Gastroesophageal sphincter (tissue), 4 donors: Measurements from ENCODE around the gene TLE2. TPM values are rescaled to one million over a fixed set of nuclear protein-coding genes. Genes with fewer than 3 reads are reported as not detected.

Experiments
- ATAC-seq: fragments of 150-250 bp; one replicate; pipeline ENCODE4 v1.9.1; 2016; ENCODE audit warnings: mild to moderate bottlenecking, moderate library complexity
- H3K27ac ChIP-seq, 4 donors: fragments of 200-600 bp; sonication (generic) in 3 of 4; 1 replicate in 3 of 4; 2 replicates in 1 of 4; pipeline ENCODE4 v1.5.1; 2016 to 2019
- H3K27me3 ChIP-seq: fragments of 200-600 bp; sonication (generic); one replicate; pipeline ENCODE4 v1.5.1; 2019
- H3K36me3 ChIP-seq, 2 donors: fragments of 200-600 bp; sonication (generic); one replicate each; pipeline ENCODE4 v1.5.1; 2019; ENCODE audit warnings: control low read depth in 1 of 2
- H3K4me1 ChIP-seq, 3 donors: fragments of 200-600 bp; sonication (generic); 1 replicate in 2 of 3; 2 replicates in 1 of 3; pipeline ENCODE4 v1.5.1; 2016 to 2019; ENCODE audit warnings: control low read depth in 2 of 3
- H3K4me3 ChIP-seq, 2 donors: fragments of 200-600 bp; sonication (generic); one replicate each; pipeline ENCODE4 v1.5.1; 2019; ENCODE audit warnings: mild to moderate bottlenecking in 1 of 2, moderate library complexity in 1 of 2
- H3K9me3 ChIP-seq, 3 donors: fragments of 200-600 bp; sonication (generic); one replicate each; pipeline ENCODE4 v1.5.1; 2017 to 2019; ENCODE audit warnings: control low read depth in 2 of 3
- CTCF ChIP-seq, 4 experiments: fragments of 200-600 bp in 2 of 4; fragments of 450-650 bp in 2 of 4; sonication (generic) in 1 of 4; IDR thresholded peaks; one replicate each; pipeline ENCODE4 v1.5.1; 2017 to 2019; ENCODE audit warnings: antibody characterized with exemption in 4 of 4, mild to moderate bottlenecking in 2 of 4, moderate library complexity in 2 of 4
- EP300 ChIP-seq: sonication (generic); formaldehyde crosslinking; IDR thresholded peaks from one replicate; pipeline ENCODE4 v1.6.1; 2017; ENCODE audit warnings: antibody characterized with exemption, mild to moderate bottlenecking
- POLR2A ChIP-seq, 2 donors: fragments of 450-650 bp; IDR thresholded peaks; one replicate each; pipeline ENCODE4 v1.6.1; 2017; ENCODE audit warnings: antibody characterized with exemption in 2 of 2, mild to moderate bottlenecking in 2 of 2, moderate library complexity in 1 of 2
- POLR2AphosphoS5 ChIP-seq: sonication (generic); formaldehyde crosslinking; IDR thresholded peaks from one replicate; pipeline ENCODE4 v1.6.1; 2017; ENCODE audit warnings: antibody characterized with exemption
- WGBS, 2 donors: methylation state at CpG; one replicate each; pipeline ENCODE4 v1.1.5; 2018; ENCODE audit warnings: low coverage in 1 of 2; 5-methylcytosine and 5-hydroxymethylcytosine counted together
- total RNA-seq, 4 donors: library from RNA; depleted of rRNA; stranded (reverse); fragments of >200 nt; gene quantifications; one replicate each; pipeline ENCODE4 v1.1.0, GENCODE V29; 2016

Gene TLE2
- total RNA-seq, 4 donors from 2014 or later = 27.1 to 46.1 (median 34.4) TPM

- Histone ChIP-seq H3K4me1 (peaks cover 0 to 14% (median 0%) of the 10 kb centered on the region in 3 donors), H3K4me3 (no peak overlapping the region), H3K9me3 (no peaks in the 10 kb centered on the region), H3K36me3 (no peaks in the 10 kb centered on the region), H3K27ac (peak overlapping the region in 1 of 4 donors; percentile 24), H3K27me3 (no peaks in the 10 kb centered on the region)
- WGBS, 2 donors = 50 to 61% methylated on average over 2 to 4 of the region's 4 CpGs
- no peak for TF ChIP-seq POLR2A (IDR thresholded peaks at IDR 0.05)
- TF ChIP-seq CTCF (IDR thresholded peaks at IDR 0.05) = no peak
- TF ChIP-seq EP300 = no peak
- no peak for TF ChIP-seq POLR2AphosphoS5
- ATAC-seq = no peak
Measured at GRCh38 chr19:3071768-3072167, 42.7 kb upstream of the TLE2 start.

GRCh38 chr19:3068071-3068470, 39.0 kb upstream of the TLE2 start:
- no peak overlapping the region for H3K4me3 ChIP-seq
- no peak for TF ChIP-seq POLR2AphosphoS5
- no peak for TF ChIP-seq CTCF (IDR thresholded peaks at IDR 0.05)
- TF ChIP-seq EP300 = no peak
- no peak for TF ChIP-seq POLR2A (IDR thresholded peaks at IDR 0.05)
- H3K4me1 ChIP-seq = peaks cover 0 to 7% (median 3%) of the 10 kb centered on the region in 3 donors
- WGBS, 2 donors = no CpG with 5 or more reads among the region's 21 CpGs
- ATAC-seq = no peak
- no peaks in the 10 kb centered on the region for H3K36me3 ChIP-seq
- H3K27ac ChIP-seq = no peak overlapping the region
- H3K27me3 ChIP-seq = no peaks in the 10 kb centered on the region
- no peaks in the 10 kb centered on the region for H3K9me3 ChIP-seq

GRCh38 chr19:3067563-3067962, 38.5 kb upstream of the TLE2 start:
- H3K27me3 ChIP-seq = no peaks in the 10 kb centered on the region
- 87 to 93% methylated on average over 2 to 4 of the region's 9 CpGs for WGBS, 2 donors
- H3K9me3 ChIP-seq = no peaks in the 10 kb centered on the region
- TF ChIP-seq POLR2AphosphoS5 = no peak
- no peak for TF ChIP-seq POLR2A (IDR thresholded peaks at IDR 0.05)
- no peak for TF ChIP-seq EP300
- no peak for TF ChIP-seq CTCF (IDR thresholded peaks at IDR 0.05)
- no peaks in the 10 kb centered on the region for H3K36me3 ChIP-seq
- no peak for ATAC-seq
- no peak overlapping the region for H3K27ac ChIP-seq
- no peak overlapping the region for H3K4me3 ChIP-seq
- H3K4me1 ChIP-seq = peaks cover 0 to 12% (median 7%) of the 10 kb centered on the region in 3 donors

- H3K4me1 ChIP-seq = peaks cover 0 to 13% (median 7%) of the 10 kb centered on the region in 3 donors
- no peaks in the 10 kb centered on the region for H3K36me3 ChIP-seq
- TF ChIP-seq EP300 = no peak
- no peak for TF ChIP-seq POLR2A (IDR thresholded peaks at IDR 0.05)
- no peak for TF ChIP-seq POLR2AphosphoS5
- TF ChIP-seq CTCF (IDR thresholded peaks at IDR 0.05) = no peak
- H3K27ac ChIP-seq = no peak overlapping the region
- H3K4me3 ChIP-seq = no peak overlapping the region
- no peaks in the 10 kb centered on the region for H3K27me3 ChIP-seq
- 78 to 94% methylated on average over 6 to 8 of the region's 16 CpGs for WGBS, 2 donors
- no peak for ATAC-seq
- H3K9me3 ChIP-seq = no peaks in the 10 kb centered on the region
Measured at GRCh38 chr19:3066482-3067049, 37.5 kb upstream of the TLE2 start.

GRCh38 chr19:3065675-3066357, 36.7 kb upstream of the TLE2 start:
- Histone ChIP-seq H3K4me3 (no peak overlapping the region), H3K9me3 (no peaks in the 10 kb centered on the region), H3K27ac (no peak overlapping the region), H3K27me3 (no peaks in the 10 kb centered on the region), H3K4me1 (peaks cover 0 to 17% (median 7%) of the 10 kb centered on the region in 3 donors), H3K36me3 (no peaks in the 10 kb centered on the region)
- TF ChIP-seq POLR2A (IDR thresholded peaks at IDR 0.05) (no peak), EP300 (no peak), CTCF (IDR thresholded peaks at IDR 0.05) (no peak), POLR2AphosphoS5 (no peak)
- 76 to 81% methylated on average over 3 to 10 of the region's 15 CpGs for WGBS, 2 donors
- no peak for ATAC-seq
